Right cardiac atrium (tissue), 5 donors: ENCODE results near the gene FRMD4A. TPM values are rescaled to one million over a fixed set of nuclear protein-coding genes. Genes with fewer than 3 reads are reported as not detected.

Experiments used
- ATAC-seq, 2 donors: fragments of 200-7000 bp; cut with Tn5 transposase; one replicate each; pipeline versions ENCODE4 v1.8.0 to v1.9.1; 2020; ENCODE audit warnings: moderate library complexity in 2 of 2, mild to moderate bottlenecking in 1 of 2
- DNase-seq, 3 donors: peaks; one replicate each; pipeline ENCODE4 v3.0.0-alpha.2; 2020
- H3K27ac ChIP-seq: one replicate; pipeline ENCODE4 v1.5.1; 2013; ENCODE audit warnings: mild to moderate bottlenecking, low read length, control low read depth, moderate library complexity
- H3K27me3 ChIP-seq: one replicate; pipeline ENCODE4 v1.6.1; 2013; ENCODE audit not compliant: control insufficient read depth, insufficient read depth
- H3K4me1 ChIP-seq: one replicate; pipeline ENCODE4 v1.6.1; 2013; ENCODE audit warnings: low read length; ENCODE audit not compliant: control insufficient read depth, insufficient read depth
- H3K4me3 ChIP-seq: one replicate; pipeline ENCODE4 v1.5.1; 2013; ENCODE audit warnings: low read length, control low read depth
- H3K9me3 ChIP-seq: one replicate; pipeline ENCODE4 v1.6.1; 2013; ENCODE audit warnings: low read length; ENCODE audit not compliant: control insufficient read depth
- whole genome bisulfite sequencing: extraction: QIAGEN DNeasy Blood & Tissue Kit; methylation state at CpG from one replicate; pipeline ENCODE4 v1.1.7; 2013; 5-methylcytosine and 5-hydroxymethylcytosine counted together
- intact Hi-C, 4 donors: fragments of 100-400 bp; cut with DNase I; formaldehyde crosslinking; loops; one replicate each; pipeline versions ENCODE4 v1.11.0 to v1.14.0; 2022 to 2023
- polyA plus RNA-seq: library from polyadenylated mRNA; stranded (reverse); fragments of 200-250 nt; gene quantifications from one replicate; pipeline ENCODE4 v1.2.3, GENCODE V29; 2013
- total RNA-seq, 4 donors: library from RNA; stranded (reverse); fragmentation: NEBNext Ultra II Directional; extraction: Animal tissue kit (Norgen Biotek cat#: 25700); gene quantifications; one replicate each; pipeline ENCODE4 v1.2.1, GENCODE V29; 2021
- donor health status: healthy with polysubstance abuse.
- donor health status: DM: no; HTN: yes; CAD: no.
- donor health status: DM: no; HTN: no; CAD: no.
- donor health status: DM: no; HTN: yes; CAD: no; lungs with severe emphysema.
- donor health status: DM: yes; HTN: yes; CAD: no.

Gene FRMD4A
- total and polyA plus RNA-seq, 5 donors = 14.8 to 30.3 (median 25.1) TPM

- intact Hi-C loops = no loop called here
- no peak for ATAC-seq
- Histone ChIP-seq H3K4me3 (no peak overlapping the region), H3K4me1 (no peaks in the 10 kb centered on the region), H3K9me3 (no peaks in the 10 kb centered on the region), H3K27me3 (no peaks in the 10 kb centered on the region), H3K27ac (no peak overlapping the region)
- 88% methylated on average over 6 of the region's 6 CpGs for WGBS
- DNase-seq = no peak
These were observed 9.5 kb upstream of the FRMD4A start for GRCh38 chr10:14340051-14340744.

- intact Hi-C loops = no loop called here
- no peak overlapping the region for H3K4me3 ChIP-seq
- H3K4me1 ChIP-seq = no peaks in the 10 kb centered on the region
- DNase-seq (no peak), ATAC-seq (no peak)
- H3K27me3 ChIP-seq = no peaks in the 10 kb centered on the region
- 62% methylated on average over 2 of the region's 2 CpGs for WGBS
- H3K27ac ChIP-seq = no peak overlapping the region
- no peaks in the 10 kb centered on the region for H3K9me3 ChIP-seq
These were observed 6.0 kb upstream of the FRMD4A start for GRCh38 chr10:14336736-14337135.

GRCh38 chr10:14334771-14335170, 4.0 kb upstream of the FRMD4A start:
- Histone ChIP-seq H3K4me1 (no peaks in the 10 kb centered on the region), H3K9me3 (no peaks in the 10 kb centered on the region), H3K4me3 (no peak overlapping the region), H3K27me3 (no peaks in the 10 kb centered on the region), H3K27ac (no peak overlapping the region)
- 87% methylated on average over 2 of the region's 2 CpGs for WGBS
- no peak for DNase-seq
- ATAC-seq = no peak
- intact Hi-C loops = no loop called here

GRCh38 chr10:14333606-14334005, 2.9 kb upstream of the FRMD4A start:
- ATAC-seq (no peak), DNase-seq (no peak)
- H3K9me3 ChIP-seq = no peaks in the 10 kb centered on the region
- H3K27ac ChIP-seq = no peak overlapping the region
- WGBS = 84% methylated on average over 2 of the region's 2 CpGs
- intact Hi-C loops = no loop called here
- no peaks in the 10 kb centered on the region for H3K27me3 ChIP-seq
- no peaks in the 10 kb centered on the region for H3K4me1 ChIP-seq
- no peak overlapping the region for H3K4me3 ChIP-seq

- no peak for DNase-seq
- Histone ChIP-seq H3K27ac (no peak overlapping the region), H3K4me3 (no peak overlapping the region), H3K4me1 (no peaks in the 10 kb centered on the region), H3K27me3 (no peaks in the 10 kb centered on the region), H3K9me3 (no peaks in the 10 kb centered on the region)
- intact Hi-C loops = no loop called here
- 71% methylated on average over 3 of the region's 3 CpGs for WGBS
- ATAC-seq = no peak
These were observed 2.2 kb upstream of the FRMD4A start for GRCh38 chr10:14332903-14333302.

GRCh38 chr10:14329746-14330173, 964 bp downstream of the FRMD4A start:
- no peak for ATAC-seq
- H3K27me3 ChIP-seq = no peaks in the 10 kb centered on the region

GRCh38 chr10:14328881-14329672, 1.6 kb downstream of the FRMD4A start:
- Histone ChIP-seq H3K4me1 (no peaks in the 10 kb centered on the region), H3K4me3 (no peak overlapping the region), H3K27me3 (no peaks in the 10 kb centered on the region), H3K27ac (no peak overlapping the region), H3K9me3 (no peaks in the 10 kb centered on the region)
- DNase-seq (no peak), ATAC-seq (no peak)
- WGBS = 87% methylated on average over 6 of the region's 6 CpGs
- intact Hi-C loops = no loop called here

More at GRCh38 chr10:14329746-14330173, 964 bp downstream of the FRMD4A start:
- 37% methylated on average over 13 of the region's 13 CpGs for WGBS
- intact Hi-C loops = no loop called here
- peak in 2 of 3 donors; percentile 30 to 40 for DNase-seq
- H3K4me3 ChIP-seq = no peak overlapping the region
- no peaks in the 10 kb centered on the region for H3K9me3 ChIP-seq
- H3K4me1 ChIP-seq = no peaks in the 10 kb centered on the region
- H3K27ac ChIP-seq = no peak overlapping the region

- H3K4me1 ChIP-seq = no peaks in the 10 kb centered on the region
- no peaks in the 10 kb centered on the region for H3K9me3 ChIP-seq
- intact Hi-C loops = no loop called here
- H3K27me3 ChIP-seq = no peaks in the 10 kb centered on the region
- 61% methylated on average over 4 of the region's 4 CpGs for WGBS
- ATAC-seq (no peak), DNase-seq (no peak)
- H3K27ac ChIP-seq = no peak overlapping the region
- no peak overlapping the region for H3K4me3 ChIP-seq
These were observed 3.2 kb downstream of the FRMD4A start for GRCh38 chr10:14327527-14327926.

- no peak overlapping the region for H3K4me3 ChIP-seq
- H3K27me3 ChIP-seq = no peaks in the 10 kb centered on the region
- DNase-seq (no peak), ATAC-seq (no peak)
- H3K27ac ChIP-seq = no peak overlapping the region
- H3K9me3 ChIP-seq = no peaks in the 10 kb centered on the region
- H3K4me1 ChIP-seq = no peaks in the 10 kb centered on the region
- intact Hi-C loops = no loop called here
- WGBS = 82% methylated on average over 8 of the region's 8 CpGs
These were observed 4.1 kb downstream of the FRMD4A start for GRCh38 chr10:14326581-14326980.

GRCh38 chr10:14325325-14325955, 5.3 kb downstream of the FRMD4A start:
- no peaks in the 10 kb centered on the region for H3K4me1 ChIP-seq
- 39% methylated on average over 4 of the region's 4 CpGs for WGBS
- DNase-seq = peak; percentile 40 to 73 (median 53)
- H3K9me3 ChIP-seq = no peaks in the 10 kb centered on the region
- no peak overlapping the region for H3K27ac ChIP-seq
- H3K4me3 ChIP-seq = no peak overlapping the region
- intact Hi-C loops = no loop called here
- H3K27me3 ChIP-seq = no peaks in the 10 kb centered on the region
- ATAC-seq = no peak

- H3K4me3 ChIP-seq = no peak overlapping the region
- ATAC-seq (no peak), DNase-seq (no peak)
- no peaks in the 10 kb centered on the region for H3K27me3 ChIP-seq
- 68% methylated on average over 5 of the region's 5 CpGs for WGBS
- no peaks in the 10 kb centered on the region for H3K4me1 ChIP-seq
- no peak overlapping the region for H3K27ac ChIP-seq
- intact Hi-C loops = no loop called here
- H3K9me3 ChIP-seq = no peaks in the 10 kb centered on the region
These were observed 8.1 kb downstream of the FRMD4A start for GRCh38 chr10:14322526-14323188.
